H1 (cell line): Measurements from ENCODE around the gene HES4. TPM values are rescaled to one million over a fixed set of nuclear protein-coding genes. Genes with fewer than 3 reads are reported as not detected.
A peak's percentile ranks its signal among the peaks of the same experiment; 100 is the strongest.

Experiments used
- BRCA1 ChIP-seq: IDR thresholded peaks from 2 replicates; pipeline ENCODE4 v1.6.1; 2012; ENCODE audit warnings: low read depth, low read length, improper control_type of control experiment
- EZH2 ChIP-seq: fragments of 200-600 bp; sonication (generic); IDR thresholded peaks from 2 replicates; pipeline ENCODE4 v1.7.1; 2012; ENCODE audit warnings: low read depth, mild to moderate bottlenecking, moderate library complexity, low read length, inconsistent platforms; ENCODE audit not compliant: severe bottlenecking
- HDAC2 ChIP-seq, 2 experiments: fragments of 300-600 bp in 1 of 2; sonication (generic) in 1 of 2; IDR thresholded peaks; 2 replicates each; pipeline ENCODE4 v1.6.1; 2011 to 2012; ENCODE audit warnings: low read depth in 2 of 2, low read length in 2 of 2, mild to moderate bottlenecking in 2 of 2, moderate library complexity in 2 of 2, borderline replicate concordance in 1 of 2, inconsistent platforms in 1 of 2
- PHF8 ChIP-seq: fragments of 200-600 bp; sonication (generic); conservative IDR thresholded peaks from 2 replicates; pipeline ENCODE4 v1.7.1; 2012; ENCODE audit warnings: low read depth, mild to moderate bottlenecking, inconsistent platforms, low read length, moderate library complexity
- SUZ12 ChIP-seq: fragments of 200-600 bp; sonication (generic); IDR thresholded peaks from 2 replicates; pipeline ENCODE4 v1.6.1; 2012; ENCODE audit warnings: mild to moderate bottlenecking, inconsistent platforms, low read length, moderate library complexity, mixed read lengths
- TEAD4 ChIP-seq: IDR thresholded peaks from 2 replicates; pipeline ENCODE4 v1.6.1; 2012; ENCODE audit warnings: low read depth, low read length, inconsistent platforms, mixed read lengths
- polyA plus RNA-seq, 7 experiments: library from polyadenylated mRNA; depleted of rRNA in 3 of 7; stranded (reverse) in 5 of 7; unstranded in 2 of 7; fragments of >200 nt in 5 of 7; fragments of 200-250 nt in 2 of 7; gene quantifications; 1 replicate in 5 of 7; 2 replicates in 1 of 7; 4 replicates in 1 of 7; pipeline versions ENCODE4 v1.2.1 to v1.2.3, GENCODE V29; 2011 to 2013; ENCODE audit warnings: missing spikeins in 2 of 7, mixed read lengths in 2 of 7
- total RNA-seq: library from RNA; stranded (reverse); fragmentation: NEBNext Ultra II Directional; extraction: Animal tissue kit (Norgen Biotek cat#: 25700); gene quantifications from 2 replicates; pipeline ENCODE4 v1.2.1, GENCODE V29; 2021
- TF ChIP-seq, protein P1 (sequence below), 3 experiments: IDR thresholded peaks; 1 replicate in 2 of 3; 2 replicates in 1 of 3; pipeline versions ENCODE4 v1.5.1 to v1.6.1; 2011; ENCODE audit warnings: low read length in 3 of 3, mild to moderate bottlenecking in 3 of 3, inconsistent platforms in 2 of 3, low read depth in 1 of 3, moderate library complexity in 1 of 3; ENCODE audit not compliant: insufficient read depth in 1 of 3; ENCODE audit errors: control extremely low read depth in 1 of 3

Gene HES4
- total and polyA plus RNA-seq, 2 of the 8 experiments (the other 6 are each of a cell fraction or from before 2014, with no cell fraction given), result 2.8 to 3.5 TPM

DNA sequence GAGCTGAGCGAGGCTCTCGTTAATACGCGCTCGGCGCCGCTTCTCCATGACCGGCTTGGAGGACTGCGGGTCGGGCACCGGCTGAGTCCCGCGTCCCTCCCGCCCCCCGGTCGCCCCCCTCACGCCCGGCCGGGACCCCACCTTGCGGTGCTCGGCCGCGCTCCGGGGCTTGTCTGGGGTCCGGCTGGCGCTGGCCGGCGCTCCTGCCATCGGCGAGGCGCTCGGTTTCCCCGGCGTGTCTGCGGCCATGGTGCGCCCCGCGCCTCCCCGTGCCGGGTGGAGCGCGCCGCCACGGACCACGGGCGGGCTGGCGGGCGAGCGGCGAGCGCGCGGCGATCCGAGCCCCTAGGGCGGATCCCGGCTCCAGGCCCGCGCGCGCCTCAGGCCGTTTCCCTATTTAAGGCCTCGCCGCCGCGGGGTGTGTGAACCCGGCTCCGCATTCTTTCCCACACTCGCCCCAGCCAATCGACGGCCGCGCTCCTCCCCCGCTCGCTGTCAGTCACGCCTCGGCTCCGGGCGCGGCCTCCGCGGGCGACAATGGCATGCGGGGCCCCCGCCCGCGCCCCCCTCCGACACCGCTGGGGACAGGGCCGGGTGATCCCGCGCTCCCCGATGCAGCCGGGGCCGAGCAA lies at the start of gene HES4 (continued):
- TF ChIP-seq BRCA1 (no peak), EZH2 (peak; percentile 68), SUZ12 (peak; percentile 51), HDAC2 (IDR thresholded peaks at IDR 0.05; ENCODE audit: borderline replicate concordance in 1 of 2, low read depth in 2 of 2, low read length in 2 of 2) (0 out of 4 replicates have a peak, but pooled peaks of 1 of the 2 experiments have one; percentile 8), TEAD4 (peak; percentile 55; the same call in 1 of the 2 replicates), PHF8 (0 out of 2 replicates have a peak, but pooled peaks have one; percentile 18)
- TF ChIP-seq, protein P1, sequence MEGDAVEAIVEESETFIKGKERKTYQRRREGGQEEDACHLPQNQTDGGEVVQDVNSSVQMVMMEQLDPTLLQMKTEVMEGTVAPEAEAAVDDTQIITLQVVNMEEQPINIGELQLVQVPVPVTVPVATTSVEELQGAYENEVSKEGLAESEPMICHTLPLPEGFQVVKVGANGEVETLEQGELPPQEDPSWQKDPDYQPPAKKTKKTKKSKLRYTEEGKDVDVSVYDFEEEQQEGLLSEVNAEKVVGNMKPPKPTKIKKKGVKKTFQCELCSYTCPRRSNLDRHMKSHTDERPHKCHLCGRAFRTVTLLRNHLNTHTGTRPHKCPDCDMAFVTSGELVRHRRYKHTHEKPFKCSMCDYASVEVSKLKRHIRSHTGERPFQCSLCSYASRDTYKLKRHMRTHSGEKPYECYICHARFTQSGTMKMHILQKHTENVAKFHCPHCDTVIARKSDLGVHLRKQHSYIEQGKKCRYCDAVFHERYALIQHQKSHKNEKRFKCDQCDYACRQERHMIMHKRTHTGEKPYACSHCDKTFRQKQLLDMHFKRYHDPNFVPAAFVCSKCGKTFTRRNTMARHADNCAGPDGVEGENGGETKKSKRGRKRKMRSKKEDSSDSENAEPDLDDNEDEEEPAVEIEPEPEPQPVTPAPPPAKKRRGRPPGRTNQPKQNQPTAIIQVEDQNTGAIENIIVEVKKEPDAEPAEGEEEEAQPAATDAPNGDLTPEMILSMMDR (IDR thresholded peaks at IDR 0.05; ENCODE audit: control extremely low read depth in 1 of 3, insufficient read depth in 1 of 3, low read depth in 1 of 3, low read length in 3 of 3), result no peak
